ENCODE data around the gene PPP1CA. TPM values are rescaled to one million over a fixed set of nuclear protein-coding genes. Genes with fewer than 3 reads are reported as not detected.
A peak's percentile ranks its signal among the peaks of the same experiment; 100 is the strongest.

Gene PPP1CA
- total RNA-seq, 1 experiment from 2014 or later = 668 TPM

- H3K4me1 ChIP-seq (replicated peaks) = peaks cover 37% of the 10 kb centered on the region
- DNase-seq (ENCODE audit: low read depth in 1 of 2, low spot score in 2 of 2) = no peak
Measured at GRCh38 chr11:67372321-67372992, 29.2 kb downstream of the PPP1CA start.

GRCh38 chr11:67371911-67372320, 29.7 kb downstream of the PPP1CA start:
- no peaks in the 10 kb centered on the region for H3K27me3 ChIP-seq (replicated peaks)
- no peak for DNase-seq (ENCODE audit: low read depth in 1 of 2, low spot score in 2 of 2)
- H3K36me3 ChIP-seq = peaks cover 21% of the 10 kb centered on the region
- 0 out of 2 replicates have a peak, but pooled peaks cover 2% of the 10 kb centered on the region for H3K9me3 ChIP-seq (replicated peaks)
- H3K4me3 ChIP-seq = peak overlapping the region; percentile 88
- H3K27ac ChIP-seq = no peak overlapping the region
- H3K4me1 ChIP-seq (replicated peaks) = peaks cover 37% of the 10 kb centered on the region

More at GRCh38 chr11:67372321-67372992, 29.2 kb downstream of the PPP1CA start:
- Histone ChIP-seq H3K27ac (peak overlapping the region; percentile 78), H3K27me3 (replicated peaks) (no peaks in the 10 kb centered on the region), H3K36me3 (peaks cover 18% of the 10 kb centered on the region), H3K9me3 (replicated peaks) (0 out of 2 replicates have a peak, but pooled peaks cover 2% of the 10 kb centered on the region), H3K4me3 (peak overlapping the region; percentile 88)

GRCh38 chr11:67371189-67371910, 30.3 kb downstream of the PPP1CA start:
- Histone ChIP-seq H3K27me3 (replicated peaks) (no peaks in the 10 kb centered on the region), H3K27ac (no peak overlapping the region), H3K9me3 (replicated peaks) (0 out of 2 replicates have a peak, but pooled peaks cover 2% of the 10 kb centered on the region), H3K36me3 (peaks cover 21% of the 10 kb centered on the region), H3K4me3 (peak overlapping the region; percentile 88; the same call in 1 of the 2 replicates), H3K4me1 (replicated peaks) (peaks cover 37% of the 10 kb centered on the region)
- peak; percentile 57 to 82 for DNase-seq (ENCODE audit: low read depth in 1 of 2, low spot score in 2 of 2)

- H3K4me1 ChIP-seq (replicated peaks) = peaks cover 37% of the 10 kb centered on the region
- H3K27me3 ChIP-seq (replicated peaks) = no peaks in the 10 kb centered on the region
- no peak overlapping the region for H3K4me3 ChIP-seq
- H3K27ac ChIP-seq = no peak overlapping the region
- peaks cover 21% of the 10 kb centered on the region for H3K36me3 ChIP-seq
- DNase-seq (ENCODE audit: low read depth in 1 of 2, low spot score in 2 of 2) = peak in 1 of 2 experiments; percentile 57
- 0 out of 2 replicates have a peak, but pooled peaks cover 2% of the 10 kb centered on the region for H3K9me3 ChIP-seq (replicated peaks)
Measured at GRCh38 chr11:67370351-67371076, 31.1 kb downstream of the PPP1CA start.

GRCh38 chr11:67369801-67370284, 31.8 kb downstream of the PPP1CA start:
- 0 out of 2 replicates have a peak, but pooled peaks cover 2% of the 10 kb centered on the region for H3K9me3 ChIP-seq (replicated peaks)
- peaks cover 36% of the 10 kb centered on the region for H3K4me1 ChIP-seq (replicated peaks)
- DNase-seq (ENCODE audit: low read depth in 1 of 2, low spot score in 2 of 2) = no peak
- no peaks in the 10 kb centered on the region for H3K27me3 ChIP-seq (replicated peaks)
- H3K27ac ChIP-seq = no peak overlapping the region
- peaks cover 27% of the 10 kb centered on the region for H3K36me3 ChIP-seq
- no peak overlapping the region for H3K4me3 ChIP-seq

GRCh38 chr11:67369275-67369674, 32.4 kb downstream of the PPP1CA start:
- no peak for DNase-seq (ENCODE audit: low read depth in 1 of 2, low spot score in 2 of 2)
- H3K4me3 ChIP-seq = no peak overlapping the region
- no peaks in the 10 kb centered on the region for H3K27me3 ChIP-seq (replicated peaks)
- no peak overlapping the region for H3K27ac ChIP-seq
- H3K9me3 ChIP-seq (replicated peaks) = 0 out of 2 replicates have a peak, but pooled peaks cover 2% of the 10 kb centered on the region
- peaks cover 30% of the 10 kb centered on the region for H3K4me1 ChIP-seq (replicated peaks)
- peaks cover 32% of the 10 kb centered on the region for H3K36me3 ChIP-seq

GRCh38 chr11:67368621-67369020, 33.0 kb downstream of the PPP1CA start:
- no peak overlapping the region for H3K27ac ChIP-seq
- H3K9me3 ChIP-seq (replicated peaks) = 0 out of 2 replicates have a peak, but pooled peaks cover 2% of the 10 kb centered on the region
- H3K27me3 ChIP-seq (replicated peaks) = no peaks in the 10 kb centered on the region
- no peak for DNase-seq (ENCODE audit: low read depth in 1 of 2, low spot score in 2 of 2)
- H3K4me3 ChIP-seq = no peak overlapping the region
- H3K36me3 ChIP-seq = peaks cover 32% of the 10 kb centered on the region
- peaks cover 24% of the 10 kb centered on the region for H3K4me1 ChIP-seq (replicated peaks)

- Histone ChIP-seq H3K27ac (no peak overlapping the region), H3K4me1 (replicated peaks) (peaks cover 20% of the 10 kb centered on the region)
Measured at GRCh38 chr11:67367761-67368227, 33.9 kb downstream of the PPP1CA start.

GRCh38 chr11:67366961-67367760, 34.5 kb downstream of the PPP1CA start:
- Histone ChIP-seq H3K4me1 (replicated peaks) (peaks cover 18% of the 10 kb centered on the region), H3K27ac (no peak overlapping the region), H3K36me3 (peaks cover 26% of the 10 kb centered on the region), H3K27me3 (replicated peaks) (no peaks in the 10 kb centered on the region), H3K4me3 (no peak overlapping the region), H3K9me3 (replicated peaks) (no peaks in the 10 kb centered on the region)
- DNase-seq (ENCODE audit: low read depth in 1 of 2, low spot score in 2 of 2) = no peak

More at GRCh38 chr11:67367761-67368227, 33.9 kb downstream of the PPP1CA start:
- Histone ChIP-seq H3K36me3 (peaks cover 29% of the 10 kb centered on the region), H3K9me3 (replicated peaks) (no peaks in the 10 kb centered on the region), H3K4me3 (no peak overlapping the region), H3K27me3 (replicated peaks) (no peaks in the 10 kb centered on the region)
- no peak for DNase-seq (ENCODE audit: low read depth in 1 of 2, low spot score in 2 of 2)

GRCh38 chr11:67366546-67366945, 35.1 kb downstream of the PPP1CA start:
- no peak overlapping the region for H3K4me3 ChIP-seq
- no peak overlapping the region for H3K27ac ChIP-seq
- H3K4me1 ChIP-seq (replicated peaks) = peaks cover 12% of the 10 kb centered on the region
- H3K27me3 ChIP-seq (replicated peaks) = no peaks in the 10 kb centered on the region
- no peaks in the 10 kb centered on the region for H3K9me3 ChIP-seq (replicated peaks)
- H3K36me3 ChIP-seq = peaks cover 26% of the 10 kb centered on the region
- no peak for DNase-seq (ENCODE audit: low read depth in 1 of 2, low spot score in 2 of 2)

- H3K4me1 ChIP-seq (replicated peaks) = peaks cover 6% of the 10 kb centered on the region
Measured at GRCh38 chr11:67365736-67366444, 35.8 kb downstream of the PPP1CA start.

More at GRCh38 chr11:67365736-67366444, 35.8 kb downstream of the PPP1CA start:
- Histone ChIP-seq H3K9me3 (replicated peaks) (no peaks in the 10 kb centered on the region), H3K36me3 (peaks cover 26% of the 10 kb centered on the region), H3K27me3 (replicated peaks) (no peaks in the 10 kb centered on the region), H3K4me3 (no peak overlapping the region), H3K27ac (no peak overlapping the region)
- DNase-seq (ENCODE audit: low read depth in 1 of 2, low spot score in 2 of 2) = no peak

Measured in SJSA1 (cell line).